ENCODE measurements around the gene TFR2. TPM values are rescaled to one million over a fixed set of nuclear protein-coding genes. Genes with fewer than 3 reads are reported as not detected.
"Not testable (repeated sequence)": the region's sequence is repeated elsewhere in the genome, so short reads cannot be mapped to it uniquely, and the experiment has no call there.

The TFR2 gene
- total and polyA plus RNA-seq, 2 donors (not counting 1 experiment from before 2014, with no cell fraction given), result 0.16 TPM; not detected in 1

DNA sequence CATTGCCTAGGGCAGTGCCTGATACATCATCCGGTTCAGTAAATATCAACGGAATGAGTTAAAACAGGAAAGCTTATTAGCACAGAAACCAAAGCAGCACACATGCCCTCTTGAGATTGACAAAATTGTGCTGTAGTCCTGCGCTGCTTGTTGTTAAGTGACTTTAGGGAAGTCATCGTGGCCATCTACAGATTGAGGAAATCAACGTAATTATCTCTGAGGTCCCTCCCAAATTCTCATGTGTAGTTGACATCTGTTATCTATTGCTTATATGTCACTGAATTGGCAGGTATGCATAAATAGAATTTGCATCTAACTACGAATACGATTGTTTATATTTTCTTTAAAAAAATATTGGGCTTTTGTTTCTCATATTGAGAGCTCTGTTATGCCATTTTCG is 28.7 kb upstream of the TFR2 start:
- TF ChIP-seq, protein P1, sequence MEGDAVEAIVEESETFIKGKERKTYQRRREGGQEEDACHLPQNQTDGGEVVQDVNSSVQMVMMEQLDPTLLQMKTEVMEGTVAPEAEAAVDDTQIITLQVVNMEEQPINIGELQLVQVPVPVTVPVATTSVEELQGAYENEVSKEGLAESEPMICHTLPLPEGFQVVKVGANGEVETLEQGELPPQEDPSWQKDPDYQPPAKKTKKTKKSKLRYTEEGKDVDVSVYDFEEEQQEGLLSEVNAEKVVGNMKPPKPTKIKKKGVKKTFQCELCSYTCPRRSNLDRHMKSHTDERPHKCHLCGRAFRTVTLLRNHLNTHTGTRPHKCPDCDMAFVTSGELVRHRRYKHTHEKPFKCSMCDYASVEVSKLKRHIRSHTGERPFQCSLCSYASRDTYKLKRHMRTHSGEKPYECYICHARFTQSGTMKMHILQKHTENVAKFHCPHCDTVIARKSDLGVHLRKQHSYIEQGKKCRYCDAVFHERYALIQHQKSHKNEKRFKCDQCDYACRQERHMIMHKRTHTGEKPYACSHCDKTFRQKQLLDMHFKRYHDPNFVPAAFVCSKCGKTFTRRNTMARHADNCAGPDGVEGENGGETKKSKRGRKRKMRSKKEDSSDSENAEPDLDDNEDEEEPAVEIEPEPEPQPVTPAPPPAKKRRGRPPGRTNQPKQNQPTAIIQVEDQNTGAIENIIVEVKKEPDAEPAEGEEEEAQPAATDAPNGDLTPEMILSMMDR (conservative IDR thresholded peaks at IDR 0.05 in 1 of 2, IDR thresholded peaks at IDR 0.05 in 1 of 2; ENCODE audit: low read depth in 1 of 2, low read length in 2 of 2), result no peak
- TF ChIP-seq EZH2 (IDR thresholded peaks at IDR 0.05; ENCODE audit: low read length, missing control alignments), result no peak
- Histone ChIP-seq H3K36me3 (ENCODE audit: control insufficient read depth, insufficient read depth, low read length) (no peaks in the 10 kb centered on the region), H3K4me3 (replicated peaks in 1 of 4; ENCODE audit: control extremely low read depth in 1 of 4, insufficient read depth in 1 of 4, low read depth in 3 of 4, low read length in 4 of 4) (no peak overlapping the region), H3K79me2 (ENCODE audit: control insufficient read depth, insufficient read depth, low read length) (peaks cover 13% of the 10 kb centered on the region), H3K27me3 (ENCODE audit: control insufficient read depth, insufficient read depth, low read length) (no peaks in the 10 kb centered on the region), H3K4me2 (ENCODE audit: extremely low read depth, insufficient read depth, low read length) (no peak overlapping the region), H4K20me1 (ENCODE audit: control insufficient read depth, extremely low read depth, insufficient read depth, low read length) (no peaks in the 10 kb centered on the region), H3K9me3 (ENCODE audit: control insufficient read depth, insufficient read depth, low read depth, low read length) (no peaks in the 10 kb centered on the region), H3K27ac (ENCODE audit: insufficient read depth, low read length) (no peak overlapping the region), H2AFZ (ENCODE audit: low read length) (no peak overlapping the region), H3K4me1 (ENCODE audit: control insufficient read depth, extremely low read depth, insufficient read depth, low read length) (no peaks in the 10 kb centered on the region), H3K9ac (ENCODE audit: insufficient read depth, low read length) (no peak overlapping the region)
- DNase-seq (ENCODE audit: low read depth in 2 of 2), result no peak

DNA sequence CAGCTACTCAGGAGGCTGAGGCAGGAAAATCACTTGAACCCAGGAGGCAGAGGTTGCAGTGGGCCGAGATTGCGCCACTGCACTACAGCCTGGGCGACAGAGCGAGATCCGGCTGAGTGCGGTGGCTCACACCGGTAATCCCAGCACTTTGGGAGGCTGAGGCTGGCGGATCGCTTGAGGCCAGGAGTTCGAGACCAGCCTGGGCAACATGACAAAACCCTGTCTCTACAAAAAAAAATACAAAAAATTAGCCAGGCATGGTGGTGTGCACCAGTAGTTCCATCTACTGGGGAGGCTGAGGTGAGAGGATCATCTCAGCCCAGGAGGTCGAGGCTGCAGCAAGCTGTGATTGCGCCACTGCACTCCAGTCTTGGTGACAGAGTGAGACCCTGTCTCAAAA is 27.8 kb upstream of the TFR2 start:
- not testable (repeated sequence) for H3K79me2 ChIP-seq (ENCODE audit: control insufficient read depth, insufficient read depth, low read length); DNase-seq (ENCODE audit: low read depth in 2 of 2); H3K27ac ChIP-seq (ENCODE audit: insufficient read depth, low read length); H4K20me1 ChIP-seq (ENCODE audit: control insufficient read depth, extremely low read depth, insufficient read depth, low read length); H3K36me3 ChIP-seq (ENCODE audit: control insufficient read depth, insufficient read depth, low read length); H3K4me1 ChIP-seq (ENCODE audit: control insufficient read depth, extremely low read depth, insufficient read depth, low read length); H2AFZ ChIP-seq (ENCODE audit: low read length); H3K4me3 ChIP-seq (replicated peaks in 1 of 4; ENCODE audit: control extremely low read depth in 1 of 4, insufficient read depth in 1 of 4, low read depth in 3 of 4, low read length in 4 of 4); H3K9ac ChIP-seq (ENCODE audit: insufficient read depth, low read length); H3K4me2 ChIP-seq (ENCODE audit: extremely low read depth, insufficient read depth, low read length); H3K9me3 ChIP-seq (ENCODE audit: control insufficient read depth, insufficient read depth, low read depth, low read length); H3K27me3 ChIP-seq (ENCODE audit: control insufficient read depth, insufficient read depth, low read length)

DNA sequence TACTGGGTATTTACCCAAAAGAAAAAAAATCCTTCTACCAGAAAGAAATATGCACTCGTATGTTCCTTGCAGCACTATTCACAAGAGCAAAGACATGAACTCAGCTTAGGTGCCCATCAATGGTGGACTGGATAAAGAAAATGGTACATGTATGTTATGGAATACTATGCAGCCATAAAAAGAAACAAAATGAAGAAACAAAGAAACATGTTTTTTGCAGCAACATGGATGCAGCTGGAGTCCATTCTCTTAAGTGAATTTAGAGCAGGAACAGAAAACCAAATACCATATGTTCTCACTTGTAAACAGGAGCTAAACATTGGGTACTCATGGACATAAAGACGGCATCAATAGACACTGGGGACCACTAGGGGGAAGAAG is 26.7 kb upstream of the TFR2 start:
- Histone ChIP-seq H3K9me3 (ENCODE audit: control insufficient read depth, insufficient read depth, low read depth, low read length) (no peaks in the 10 kb centered on the region), H3K27me3 (ENCODE audit: control insufficient read depth, insufficient read depth, low read length) (no peaks in the 10 kb centered on the region), H3K79me2 (ENCODE audit: control insufficient read depth, insufficient read depth, low read length) (no peaks in the 10 kb centered on the region), H4K20me1 (ENCODE audit: control insufficient read depth, extremely low read depth, insufficient read depth, low read length) (no peaks in the 10 kb centered on the region), H3K4me3 (replicated peaks in 1 of 4; ENCODE audit: control extremely low read depth in 1 of 4, insufficient read depth in 1 of 4, low read depth in 3 of 4, low read length in 4 of 4) (no peak overlapping the region), H3K4me1 (ENCODE audit: control insufficient read depth, extremely low read depth, insufficient read depth, low read length) (no peaks in the 10 kb centered on the region), H2AFZ (ENCODE audit: low read length) (no peak overlapping the region), H3K4me2 (ENCODE audit: extremely low read depth, insufficient read depth, low read length) (no peak overlapping the region), H3K36me3 (ENCODE audit: control insufficient read depth, insufficient read depth, low read length) (no peaks in the 10 kb centered on the region), H3K9ac (ENCODE audit: insufficient read depth, low read length) (no peak overlapping the region), H3K27ac (ENCODE audit: insufficient read depth, low read length) (no peak overlapping the region)
- DNase-seq (ENCODE audit: low read depth in 2 of 2), result no peak
- TF ChIP-seq, protein P1 (conservative IDR thresholded peaks at IDR 0.05 in 1 of 2, IDR thresholded peaks at IDR 0.05 in 1 of 2; ENCODE audit: low read depth in 1 of 2, low read length in 2 of 2), result no peak
- no peak for TF ChIP-seq EZH2 (IDR thresholded peaks at IDR 0.05; ENCODE audit: low read length, missing control alignments)

Data from fibroblast of lung (primary cell).